CD14-positive monocyte (primary cell): Measurements from ENCODE around the gene ZNF280D. TPM values are rescaled to one million over a fixed set of nuclear protein-coding genes. Genes with fewer than 3 reads are reported as not detected.

ENCODE experiments used
- DNase-seq, 3 donors: peaks; one replicate each; pipeline ENCODE4 v3.0.0-alpha.2; 2011 to 2022
- H2AFZ ChIP-seq: 2 replicates; pipeline ENCODE4 v1.6.0; 2012; ENCODE audit warnings: mild to moderate bottlenecking, low read depth, low read length, inconsistent platforms; ENCODE audit not compliant: insufficient read depth, poor library complexity, severe bottlenecking
- H3K27ac ChIP-seq, 2 donors: 1 replicate in 1 of 2; 2 replicates in 1 of 2; pipeline ENCODE4 v1.5.1; 2012 to 2013; ENCODE audit warnings: low read length in 2 of 2, control low read depth in 1 of 2, inconsistent platforms in 1 of 2, low read depth in 1 of 2, mild to moderate bottlenecking in 1 of 2
- H3K27me3 ChIP-seq, 2 donors: one replicate each; pipeline versions ENCODE4 v1.6.0 to v1.6.1; 2011 to 2013; ENCODE audit warnings: low read length in 2 of 2; ENCODE audit not compliant: control insufficient read depth in 2 of 2, insufficient read depth in 2 of 2
- H3K36me3 ChIP-seq, 2 donors: replicated peaks in 1 of 2; 1 replicate in 1 of 2; 2 replicates in 1 of 2; pipeline versions ENCODE4 v1.5.1 to v1.6.1; 2012 to 2013; ENCODE audit warnings: low read length in 2 of 2, control low read depth in 1 of 2, inconsistent platforms in 1 of 2, mild to moderate bottlenecking in 1 of 2; ENCODE audit not compliant: insufficient read depth in 2 of 2, control insufficient read depth in 1 of 2
- H3K4me1 ChIP-seq, 2 donors: 1 replicate in 1 of 2; 2 replicates in 1 of 2; pipeline versions ENCODE4 v1.5.1 to v1.6.1; 2012 to 2013; ENCODE audit warnings: low read length in 2 of 2, control low read depth in 1 of 2, inconsistent platforms in 1 of 2, mild to moderate bottlenecking in 1 of 2, moderate library complexity in 1 of 2; ENCODE audit not compliant: insufficient read depth in 2 of 2, control insufficient read depth in 1 of 2
- H3K4me2 ChIP-seq: replicated peaks from 2 replicates; pipeline ENCODE3; 2012; ENCODE audit warnings: low read length, moderate library complexity, mild to moderate bottlenecking; ENCODE audit not compliant: poor library complexity, severe bottlenecking; ENCODE audit errors: extremely low read depth
- H3K4me3 ChIP-seq, 3 experiments: fragments of 200-600 bp in 1 of 3; sonication (generic) in 1 of 3; replicated peaks in 1 of 3; 1 replicate in 2 of 3; 2 replicates in 1 of 3; pipeline ENCODE4 v1.5.1; 2011 to 2013; ENCODE audit warnings: low read length in 3 of 3, mild to moderate bottlenecking in 3 of 3, control low read depth in 2 of 3, low read depth in 2 of 3, inconsistent platforms in 1 of 3, moderate library complexity in 1 of 3
- H3K79me2 ChIP-seq: 2 replicates; pipeline ENCODE4 v1.6.0; 2012; ENCODE audit warnings: mild to moderate bottlenecking, control low read depth, inconsistent platforms, low read length, moderate library complexity; ENCODE audit not compliant: insufficient read depth
- H3K9ac ChIP-seq: 2 replicates; pipeline ENCODE4 v1.6.0; 2017; ENCODE audit warnings: low read length, mild to moderate bottlenecking; ENCODE audit not compliant: insufficient read depth, poor library complexity, severe bottlenecking
- H3K9me3 ChIP-seq, 2 donors: replicated peaks in 1 of 2; 1 replicate in 1 of 2; 2 replicates in 1 of 2; pipeline versions ENCODE4 v1.5.1 to v1.6.1; 2012 to 2013; ENCODE audit warnings: low read length in 2 of 2, control low read depth in 1 of 2; ENCODE audit not compliant: control insufficient read depth in 1 of 2, insufficient read depth in 1 of 2
- H4K20me1 ChIP-seq: 2 replicates; pipeline ENCODE4 v1.6.0; 2012; ENCODE audit warnings: mild to moderate bottlenecking, low read length, control low read depth, moderate library complexity; ENCODE audit not compliant: insufficient read depth
- H3K27ac Mint-ChIP-seq, 7 donors: one replicate each; pipeline ENCODE4 v1.8.0; 2020; ENCODE audit warnings: mild to moderate bottlenecking in 7 of 7, mixed read lengths in 7 of 7, moderate library complexity in 6 of 7, inconsistent platforms in 2 of 7
- H3K27me3 Mint-ChIP-seq, 3 donors: one replicate each; pipeline ENCODE4 v1.8.0; 2021 to 2022; ENCODE audit warnings: low read depth in 3 of 3, mild to moderate bottlenecking in 3 of 3, mixed read lengths in 3 of 3, moderate library complexity in 3 of 3, inconsistent platforms in 1 of 3
- H3K36me3 Mint-ChIP-seq, 2 donors: one replicate each; pipeline ENCODE4 v1.8.0; 2020; ENCODE audit warnings: mixed read lengths in 2 of 2, inconsistent platforms in 1 of 2, mild to moderate bottlenecking in 1 of 2
- H3K4me1 Mint-ChIP-seq: one replicate; pipeline ENCODE4 v1.8.0; 2020; ENCODE audit warnings: mild to moderate bottlenecking, mixed read lengths
- H3K4me3 Mint-ChIP-seq, 2 donors: one replicate each; pipeline ENCODE4 v1.8.0; 2020; ENCODE audit warnings: mild to moderate bottlenecking in 2 of 2, mixed read lengths in 2 of 2, moderate library complexity in 1 of 2
- H3K9me3 Mint-ChIP-seq, 7 donors: one replicate each; pipeline ENCODE4 v1.8.0; 2020 to 2022; ENCODE audit warnings: mixed read lengths in 7 of 7, mild to moderate bottlenecking in 6 of 7, moderate library complexity in 6 of 7, inconsistent platforms in 2 of 7
- WGBS: methylation state at CpG from one replicate; pipeline ENCODE4 v1.1.5; 2013; ENCODE audit warnings: missing lambda C conversion rate; ENCODE audit not compliant: insufficient coverage; 5-methylcytosine and 5-hydroxymethylcytosine counted together
- intact Hi-C, 2 donors: fragments of 100-400 bp; cut with micrococcal nuclease; formaldehyde crosslinking; loops; one replicate each; pipeline versions ENCODE4 v1.15.0 to v1.15.1; 2023
- polyA minus RNA-seq: library from RNA; depleted of rRNA, polyadenylated mRNA; stranded (reverse); fragments of >200 nt; gene quantifications from 2 replicates; pipeline ENCODE4 v1.2.3, GENCODE V29; 2012
- polyA plus RNA-seq, 3 donors: library from polyadenylated mRNA; depleted of rRNA in 1 of 3; unstranded in 2 of 3; stranded (reverse) in 1 of 3; fragments of 300-500 nt in 2 of 3; fragments of >200 nt in 1 of 3; fragmentation: Illumina TruSeq in 2 of 3; gene quantifications; 1 replicate in 2 of 3; 2 replicates in 1 of 3; pipeline ENCODE4 v1.2.3, GENCODE V29; 2012 to 2021
- total RNA-seq, 12 experiments: library from RNA in 1 of 12; stranded (reverse) in 1 of 12; fragments of 120-200 nt in 1 of 12; gene quantifications; one replicate each; pipeline ENCODE4 v1.2.4 and lab custom pipeline; 2013 to 2026; ENCODE audit warnings: mixed read lengths in 6 of 12, inconsistent platforms in 1 of 12
- TF ChIP-seq, protein P1 (sequence below): fragments of 200-600 bp; IDR thresholded peaks from one replicate; pipeline ENCODE4 v1.8.0; 2022; ENCODE audit warnings: antibody characterized with exemption, mild to moderate bottlenecking

ZNF280D gene, protein sequence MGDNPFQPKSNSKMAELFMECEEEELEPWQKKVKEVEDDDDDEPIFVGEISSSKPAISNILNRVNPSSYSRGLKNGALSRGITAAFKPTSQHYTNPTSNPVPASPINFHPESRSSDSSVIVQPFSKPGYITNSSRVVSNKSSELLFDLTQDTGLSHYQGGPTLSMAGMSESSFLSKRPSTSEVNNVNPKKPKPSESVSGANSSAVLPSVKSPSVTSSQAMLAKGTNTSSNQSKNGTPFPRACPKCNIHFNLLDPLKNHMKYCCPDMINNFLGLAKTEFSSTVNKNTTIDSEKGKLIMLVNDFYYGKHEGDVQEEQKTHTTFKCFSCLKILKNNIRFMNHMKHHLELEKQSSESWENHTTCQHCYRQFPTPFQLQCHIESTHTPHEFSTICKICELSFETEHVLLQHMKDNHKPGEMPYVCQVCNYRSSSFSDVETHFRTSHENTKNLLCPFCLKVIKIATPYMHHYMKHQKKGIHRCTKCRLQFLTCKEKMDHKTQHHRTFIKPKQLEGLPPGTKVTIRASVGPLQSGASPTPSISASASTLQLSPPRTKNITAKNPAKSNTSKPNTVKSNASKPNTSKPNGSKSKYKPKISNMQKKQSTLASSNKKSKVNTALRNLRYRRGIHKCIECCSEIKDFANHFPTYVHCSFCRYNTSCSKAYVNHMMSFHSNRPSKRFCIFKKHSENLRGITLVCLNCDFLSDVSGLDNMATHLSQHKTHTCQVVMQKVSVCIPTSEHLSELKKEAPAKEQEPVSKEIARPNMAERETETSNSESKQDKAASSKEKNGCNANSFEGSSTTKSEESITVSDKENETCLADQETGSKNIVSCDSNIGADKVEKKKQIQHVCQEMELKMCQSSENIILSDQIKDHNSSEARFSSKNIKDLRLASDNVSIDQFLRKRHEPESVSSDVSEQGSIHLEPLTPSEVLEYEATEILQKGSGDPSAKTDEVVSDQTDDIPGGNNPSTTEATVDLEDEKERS
- total RNA-seq (2013): 28.1 TPM
- polyA plus RNA-seq (10 to 100 TPM in 1 of 3 donors, 1 to 10 TPM in 2; 5.1 to 14.2 (median 8.0) TPM), polyA minus RNA-seq (8.3 and 10.5 TPM in 2 replicates), total RNA-seq (lab: John Stamatoyannopoulos, UW) (3.1 to 16.2 (median 10.8) reads per million in 11 experiments)

DNA sequence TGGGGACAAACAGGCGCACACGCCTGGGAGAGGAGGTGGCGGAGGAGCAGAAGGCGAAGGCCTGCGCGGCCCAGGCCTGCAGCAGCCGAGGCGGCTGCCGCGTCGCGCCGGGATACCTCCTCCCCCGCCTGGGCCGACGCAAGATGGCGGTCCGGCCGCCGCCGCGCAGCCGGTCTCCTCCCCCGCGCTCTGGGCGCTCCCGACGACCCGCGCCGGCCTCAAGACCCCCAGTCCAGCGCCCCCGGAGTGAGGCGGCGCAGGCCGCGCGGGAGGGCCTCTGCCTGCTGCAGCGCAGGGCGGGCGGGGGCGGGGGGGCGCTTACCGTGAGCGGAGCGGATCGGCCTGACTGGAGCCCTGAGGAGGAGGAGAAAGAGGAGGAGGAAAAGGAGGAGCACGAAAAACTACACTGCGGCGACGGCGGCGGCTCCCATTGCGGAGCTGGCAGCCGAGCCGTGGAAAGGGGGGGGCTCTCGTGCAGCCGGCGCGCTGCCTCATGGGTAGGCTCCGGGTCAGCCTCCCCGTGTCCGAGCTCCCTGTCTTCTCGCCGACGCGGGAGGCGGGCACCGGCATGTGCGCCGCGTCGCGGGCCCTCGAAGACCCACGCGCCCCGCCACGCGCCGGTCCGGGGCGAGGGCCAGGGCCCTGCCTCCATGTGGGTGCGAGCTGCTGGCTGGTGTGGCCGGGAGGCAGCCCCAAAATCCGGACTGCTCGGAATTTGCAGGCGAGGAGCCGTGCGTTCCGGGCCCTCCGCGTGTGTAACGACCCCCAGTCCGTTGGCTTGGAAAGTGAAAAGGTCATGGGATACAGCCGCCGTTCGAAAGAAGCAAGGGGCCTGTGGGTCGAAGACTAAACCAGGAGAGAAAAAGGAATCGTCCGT lies at the start of gene ZNF280D:
Gene ZNF280D (minus strand): TSS at position 374 of the 877 bp plus-strand sequence. CDS start 26,400 bp downstream, outside the sequence.
- Mint-ChIP-seq H3K27me3 (peaks cover 0 to 1% (median 0%) of the 10 kb centered on the region in 3 donors), H3K4me3 (peak within 1 kb of the TSS; percentile 93 to 96), H3K9me3 (peaks cover 0 to 5% (median 0%) of the 10 kb centered on the region in 7 donors), H3K27ac (peak within 1 kb of the TSS; percentile 87 to 97 (median 95)), H3K36me3 (peaks cover under 1 to 6% of the 10 kb centered on the region in 2 donors), H3K4me1 (peaks cover 39% of the 10 kb centered on the region)
- H3K27me3 ChIP-seq: no peaks in the 10 kb centered on the region
- H3K4me3 ChIP-seq: peak within 1 kb of the TSS; percentile 59 to 86 (median 82)
- H3K9me3 ChIP-seq: no peaks in the 10 kb centered on the region
- peak within 1 kb of the TSS; percentile 94 for H3K4me2 ChIP-seq
- H3K36me3 ChIP-seq: no peaks in the 10 kb centered on the region
- H2AFZ ChIP-seq: peak within 1 kb of the TSS; percentile 96
- intact Hi-C loops: no loop called here
- peak within 1 kb of the TSS; percentile 87 for H3K9ac ChIP-seq
- TF ChIP-seq, protein P1, sequence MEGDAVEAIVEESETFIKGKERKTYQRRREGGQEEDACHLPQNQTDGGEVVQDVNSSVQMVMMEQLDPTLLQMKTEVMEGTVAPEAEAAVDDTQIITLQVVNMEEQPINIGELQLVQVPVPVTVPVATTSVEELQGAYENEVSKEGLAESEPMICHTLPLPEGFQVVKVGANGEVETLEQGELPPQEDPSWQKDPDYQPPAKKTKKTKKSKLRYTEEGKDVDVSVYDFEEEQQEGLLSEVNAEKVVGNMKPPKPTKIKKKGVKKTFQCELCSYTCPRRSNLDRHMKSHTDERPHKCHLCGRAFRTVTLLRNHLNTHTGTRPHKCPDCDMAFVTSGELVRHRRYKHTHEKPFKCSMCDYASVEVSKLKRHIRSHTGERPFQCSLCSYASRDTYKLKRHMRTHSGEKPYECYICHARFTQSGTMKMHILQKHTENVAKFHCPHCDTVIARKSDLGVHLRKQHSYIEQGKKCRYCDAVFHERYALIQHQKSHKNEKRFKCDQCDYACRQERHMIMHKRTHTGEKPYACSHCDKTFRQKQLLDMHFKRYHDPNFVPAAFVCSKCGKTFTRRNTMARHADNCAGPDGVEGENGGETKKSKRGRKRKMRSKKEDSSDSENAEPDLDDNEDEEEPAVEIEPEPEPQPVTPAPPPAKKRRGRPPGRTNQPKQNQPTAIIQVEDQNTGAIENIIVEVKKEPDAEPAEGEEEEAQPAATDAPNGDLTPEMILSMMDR: no peak
- 15% methylated on average over 91 of the region's 101 CpGs for WGBS
- peak within 1 kb of the TSS; percentile 64 to 91 for H3K27ac ChIP-seq
- H4K20me1 ChIP-seq: peaks cover 17% of the 10 kb centered on the region
- H3K79me2 ChIP-seq: peaks cover 44% of the 10 kb centered on the region
- peaks cover 29 to 44% of the 10 kb centered on the region in 2 donors for H3K4me1 ChIP-seq
- peak; percentile 77 to 84 (median 81) for DNase-seq
